Thymus (tissue), 11 donors: ENCODE data around the gene CCDC196. TPM values are rescaled to one million over a fixed set of nuclear protein-coding genes. Genes with fewer than 3 reads are reported as not detected.

Source experiments
- DNase-seq, 9 donors: peaks; one replicate each; pipeline ENCODE4 v3.0.0-alpha.2; 2013; ENCODE audit warnings: low spot score in 9 of 9, low read depth in 6 of 9, missing footprints in 1 of 9
- H3K27ac ChIP-seq, 2 donors: one replicate each; pipeline ENCODE4 v1.5.1; 2013; ENCODE audit warnings: control low read depth in 1 of 2, low read depth in 1 of 2, low read length in 1 of 2, mild to moderate bottlenecking in 1 of 2, moderate library complexity in 1 of 2
- H3K27me3 ChIP-seq, 2 donors: one replicate each; pipeline ENCODE4 v1.5.1; 2013; ENCODE audit warnings: low read length in 1 of 2; ENCODE audit not compliant: control insufficient read depth in 2 of 2, insufficient read depth in 1 of 2
- H3K36me3 ChIP-seq, 2 donors: one replicate each; pipeline ENCODE4 v1.5.1; 2013; ENCODE audit warnings: low read length in 1 of 2, mild to moderate bottlenecking in 1 of 2, moderate library complexity in 1 of 2; ENCODE audit not compliant: control insufficient read depth in 2 of 2, insufficient read depth in 2 of 2
- H3K4me1 ChIP-seq, 2 donors: one replicate each; pipeline ENCODE4 v1.5.1; 2013; ENCODE audit warnings: low read length in 2 of 2; ENCODE audit not compliant: control insufficient read depth in 2 of 2, insufficient read depth in 2 of 2
- H3K4me3 ChIP-seq, 2 donors: one replicate each; pipeline ENCODE4 v1.5.1; 2013; ENCODE audit warnings: low read length in 2 of 2, control low read depth in 1 of 2, mild to moderate bottlenecking in 1 of 2
- H3K9me3 ChIP-seq, 2 donors: one replicate each; pipeline ENCODE4 v1.5.1; 2013; ENCODE audit warnings: low read length in 1 of 2, mild to moderate bottlenecking in 1 of 2; ENCODE audit not compliant: control insufficient read depth in 2 of 2, insufficient read depth in 1 of 2
- WGBS: extraction: QIAGEN DNeasy Blood & Tissue Kit; methylation state at CpG from one replicate; pipeline ENCODE4 v1.1.7; 2013; 5-methylcytosine and 5-hydroxymethylcytosine counted together
- polyA plus RNA-seq: library from polyadenylated mRNA; stranded (reverse); fragments of 200-250 nt; gene quantifications from one replicate; pipeline ENCODE4 v1.2.3, GENCODE V29; 2013
- total RNA-seq: library from RNA; stranded (reverse); fragments of 120-200 nt; gene quantifications from one replicate; pipeline ENCODE4 v1.2.4, GENCODE V29; 2013
- donor health status: healthy.

The CCDC196 gene
- total and polyA plus RNA-seq, 2 donors, result 0.14 TPM; not detected in 1

- 7% methylated on average over 2 of the region's 2 CpGs for WGBS
- no peaks in the 10 kb centered on the region for H3K36me3 ChIP-seq
- H3K27ac ChIP-seq, result no peak overlapping the region
- H3K4me1 ChIP-seq, result peaks cover 7% of the 10 kb centered on the region in 2 donors
- DNase-seq, result peak in 5 of 9 donors; percentile 16 to 75 (median 48)
- no peaks in the 10 kb centered on the region for H3K27me3 ChIP-seq
- H3K9me3 ChIP-seq, result no peaks in the 10 kb centered on the region
- H3K4me3 ChIP-seq, result no peak overlapping the region
Measured at GRCh38 chr14:66487164-66487563, 993 bp downstream of the CCDC196 start.

- no peaks in the 10 kb centered on the region for H3K27me3 ChIP-seq
Measured at GRCh38 chr14:66490143-66491111, 4.3 kb downstream of the CCDC196 start.

GRCh38 chr14:66493750-66494149, 7.6 kb downstream of the CCDC196 start:
- Histone ChIP-seq H3K4me3 (no peak overlapping the region), H3K27ac (no peak overlapping the region), H3K4me1 (no peaks in the 10 kb centered on the region), H3K9me3 (no peaks in the 10 kb centered on the region), H3K36me3 (no peaks in the 10 kb centered on the region), H3K27me3 (no peaks in the 10 kb centered on the region)
- DNase-seq, result no peak

More at GRCh38 chr14:66490143-66491111, 4.3 kb downstream of the CCDC196 start:
- H3K9me3 ChIP-seq, result no peaks in the 10 kb centered on the region
- WGBS, result 70% methylated on average over 3 of the region's 3 CpGs
- H3K36me3 ChIP-seq, result no peaks in the 10 kb centered on the region
- H3K27ac ChIP-seq, result no peak overlapping the region
- peaks cover 7% of the 10 kb centered on the region in 2 donors for H3K4me1 ChIP-seq
- no peak overlapping the region for H3K4me3 ChIP-seq
- DNase-seq, result no peak

GRCh38 chr14:66495218-66496098, 9.3 kb downstream of the CCDC196 start:
- Histone ChIP-seq H3K27ac (no peak overlapping the region), H3K36me3 (no peaks in the 10 kb centered on the region), H3K27me3 (no peaks in the 10 kb centered on the region), H3K9me3 (no peaks in the 10 kb centered on the region), H3K4me1 (no peaks in the 10 kb centered on the region), H3K4me3 (no peak overlapping the region)
- WGBS, result 4% methylated on average over 4 of the region's 4 CpGs
- DNase-seq, result peak in 5 of 9 donors; percentile 36 to 76 (median 42)

GRCh38 chr14:66496188-66496807, 10.1 kb downstream of the CCDC196 start:
- DNase-seq, result no peak
- H3K36me3 ChIP-seq, result no peaks in the 10 kb centered on the region
- H3K9me3 ChIP-seq, result no peaks in the 10 kb centered on the region
- H3K27me3 ChIP-seq, result no peaks in the 10 kb centered on the region
- WGBS, result 88% methylated on average over 4 of the region's 4 CpGs
- H3K4me3 ChIP-seq, result no peak overlapping the region
- no peaks in the 10 kb centered on the region for H3K4me1 ChIP-seq
- H3K27ac ChIP-seq, result no peak overlapping the region

- WGBS, result 36% methylated on average over 2 of the region's 2 CpGs
- no peaks in the 10 kb centered on the region for H3K36me3 ChIP-seq
- no peak overlapping the region for H3K27ac ChIP-seq
- peak in 3 of 9 donors; percentile 15 to 67 (median 34) for DNase-seq
- no peak overlapping the region for H3K4me3 ChIP-seq
- H3K27me3 ChIP-seq, result no peaks in the 10 kb centered on the region
- no peaks in the 10 kb centered on the region for H3K9me3 ChIP-seq
- H3K4me1 ChIP-seq, result no peaks in the 10 kb centered on the region
Measured at GRCh38 chr14:66496911-66497310, 10.7 kb downstream of the CCDC196 start.

- no peak overlapping the region for H3K27ac ChIP-seq
- H3K9me3 ChIP-seq, result no peaks in the 10 kb centered on the region
- no peaks in the 10 kb centered on the region for H3K36me3 ChIP-seq
- H3K4me3 ChIP-seq, result no peak overlapping the region
- H3K4me1 ChIP-seq, result no peaks in the 10 kb centered on the region
- 96% methylated on average over 3 of the region's 3 CpGs for WGBS
- H3K27me3 ChIP-seq, result no peaks in the 10 kb centered on the region
- DNase-seq, result no peak
Measured at GRCh38 chr14:66498311-66498710, 12.1 kb downstream of the CCDC196 start.

- no peaks in the 10 kb centered on the region for H3K36me3 ChIP-seq
- no peak for DNase-seq
- H3K27me3 ChIP-seq, result no peaks in the 10 kb centered on the region
- H3K4me3 ChIP-seq, result no peak overlapping the region
- H3K27ac ChIP-seq, result no peak overlapping the region
- 73% methylated on average over 4 of the region's 4 CpGs for WGBS
- H3K9me3 ChIP-seq, result no peaks in the 10 kb centered on the region
- no peaks in the 10 kb centered on the region for H3K4me1 ChIP-seq
Measured at GRCh38 chr14:66501592-66501991, 15.4 kb downstream of the CCDC196 start.
